BLaER1 treated with 17β-estradiol and CSF1 and Interleukin-3, amounts not matched to agents 10 nM and 100 nM (cell line): ENCODE data around the gene KRT73.

Experiments
- H3K27ac ChIP-seq, 11 experiments: shearing (Covaris generic); formaldehyde crosslinking; 2 replicates each; pipeline ENCODE4 v1.8.1; 2022
- H3K27me3 ChIP-seq, 11 experiments: shearing (Covaris generic); formaldehyde crosslinking; 2 replicates each; pipeline ENCODE4 v1.8.1; 2022
- H3K36me3 ChIP-seq, 11 experiments: shearing (Covaris generic); formaldehyde crosslinking; 2 replicates each; pipeline ENCODE4 v1.8.1; 2022
- H3K4me1 ChIP-seq, 10 experiments: shearing (Covaris generic); formaldehyde crosslinking; 2 replicates each; pipeline ENCODE4 v1.8.1; 2022
- H3K4me2 ChIP-seq, 11 experiments: shearing (Covaris generic); formaldehyde crosslinking; 2 replicates each; pipeline ENCODE4 v1.8.1; 2022
- H3K4me3 ChIP-seq, 10 experiments: shearing (Covaris generic); formaldehyde crosslinking; 2 replicates each; pipeline ENCODE4 v1.8.1; 2022
- H3K9ac ChIP-seq, 11 experiments: shearing (Covaris generic); formaldehyde crosslinking; 2 replicates each; pipeline ENCODE4 v1.8.1; 2022
- H3K9me3 ChIP-seq, 11 experiments: shearing (Covaris generic); formaldehyde crosslinking; replicated peaks in 1 of 11; 2 replicates each; pipeline ENCODE4 v1.8.1; 2022
- H4K20me1 ChIP-seq, 11 experiments: shearing (Covaris generic); formaldehyde crosslinking; 2 replicates each; pipeline ENCODE4 v1.8.1; 2022
- Cebpa-rat ChIP-seq, 11 experiments: shearing (Covaris generic); IDR thresholded peaks; 2 replicates each; pipeline ENCODE4 v1.8.1; 2022

The KRT73 gene

GRCh38 chr12:52611080-52611468 lies 7.3 kb downstream of the KRT73 start:
- Histone ChIP-seq H4K20me1 (no peaks in the 10 kb centered on the region), H3K9ac (no peak overlapping the region), H3K9me3 (no peaks in the 10 kb centered on the region), H3K27me3 (no peaks in the 10 kb centered on the region), H3K27ac (no peak overlapping the region), H3K4me3 (no peak overlapping the region), H3K4me1 (peaks cover 29 to 37% (median 34%) of the 10 kb centered on the region in 10 experiments), H3K4me2 (no peak overlapping the region), H3K36me3 (no peaks in the 10 kb centered on the region)
- TF ChIP-seq Cebpa-rat (IDR thresholded peaks at IDR 0.05), result no peak

- H3K36me3 ChIP-seq, result no peaks in the 10 kb centered on the region
- peaks cover 9 to 17% (median 14%) of the 10 kb centered on the region in 10 experiments; a peak in 19 of 20 replicates for H3K4me1 ChIP-seq
- no peaks in the 10 kb centered on the region for H4K20me1 ChIP-seq
- no peak for TF ChIP-seq Cebpa-rat (IDR thresholded peaks at IDR 0.05)
- no peak overlapping the region for H3K4me2 ChIP-seq
- H3K27me3 ChIP-seq, result no peaks in the 10 kb centered on the region
- H3K4me3 ChIP-seq, result no peak overlapping the region
- H3K27ac ChIP-seq, result no peak overlapping the region
- H3K9ac ChIP-seq, result no peak overlapping the region
- H3K9me3 ChIP-seq, result no peaks in the 10 kb centered on the region
Measured at GRCh38 chr12:52608826-52609630, 9.3 kb downstream of the KRT73 start.

GRCh38 chr12:52608161-52608560 lies 10.2 kb downstream of the KRT73 start:
- H3K27me3 ChIP-seq, result no peaks in the 10 kb centered on the region
- no peak for TF ChIP-seq Cebpa-rat (IDR thresholded peaks at IDR 0.05)
- H4K20me1 ChIP-seq, result no peaks in the 10 kb centered on the region
- H3K9ac ChIP-seq, result no peak overlapping the region
- no peak overlapping the region for H3K27ac ChIP-seq
- H3K4me3 ChIP-seq, result no peak overlapping the region
- H3K4me1 ChIP-seq, result peaks cover under 1 to 8% (median 5%) of the 10 kb centered on the region in 10 experiments; a peak in 16 of 20 replicates
- H3K9me3 ChIP-seq, result no peaks in the 10 kb centered on the region
- H3K36me3 ChIP-seq, result no peaks in the 10 kb centered on the region
- H3K4me2 ChIP-seq, result no peak overlapping the region

GRCh38 chr12:52607314-52607713 lies 11.0 kb downstream of the KRT73 start:
- no peak overlapping the region for H3K27ac ChIP-seq
- H4K20me1 ChIP-seq, result no peaks in the 10 kb centered on the region
- H3K4me3 ChIP-seq, result no peak overlapping the region
- no peak overlapping the region for H3K4me2 ChIP-seq
- H3K9me3 ChIP-seq, result no peaks in the 10 kb centered on the region
- TF ChIP-seq Cebpa-rat (IDR thresholded peaks at IDR 0.05), result no peak
- no peaks in the 10 kb centered on the region for H3K36me3 ChIP-seq
- no peak overlapping the region for H3K9ac ChIP-seq
- H3K4me1 ChIP-seq, result no peaks in the 10 kb centered on the region; a peak in 1 of 20 replicates
- H3K27me3 ChIP-seq, result no peaks in the 10 kb centered on the region

GRCh38 chr12:52606581-52607218 lies 11.7 kb downstream of the KRT73 start:
- Histone ChIP-seq H4K20me1 (no peaks in the 10 kb centered on the region), H3K4me2 (no peak overlapping the region)

GRCh38 chr12:52606096-52606495 lies 12.3 kb downstream of the KRT73 start:
- H3K9ac ChIP-seq, result no peak overlapping the region
- no peak overlapping the region for H3K4me2 ChIP-seq
- no peaks in the 10 kb centered on the region for H4K20me1 ChIP-seq
- no peaks in the 10 kb centered on the region for H3K36me3 ChIP-seq
- H3K27ac ChIP-seq, result no peak overlapping the region
- H3K27me3 ChIP-seq, result no peaks in the 10 kb centered on the region
- no peaks in the 10 kb centered on the region for H3K4me1 ChIP-seq
- H3K9me3 ChIP-seq, result peaks cover 0 to 7% (median 4%) of the 10 kb centered on the region in 11 experiments; a peak in 14 of 22 replicates
- no peak for TF ChIP-seq Cebpa-rat (IDR thresholded peaks at IDR 0.05)
- H3K4me3 ChIP-seq, result no peak overlapping the region

More at GRCh38 chr12:52606581-52607218, 11.7 kb downstream of the KRT73 start:
- H3K27ac ChIP-seq, result no peak overlapping the region
- no peak overlapping the region for H3K4me3 ChIP-seq
- H3K9me3 ChIP-seq, result 0 out of 22 replicates have a peak, but pooled peaks cover 0 to under 1% (median 0%) of the 10 kb centered on the region in 11 experiments
- no peaks in the 10 kb centered on the region for H3K27me3 ChIP-seq
- TF ChIP-seq Cebpa-rat (IDR thresholded peaks at IDR 0.05), result no peak
- H3K4me1 ChIP-seq, result no peaks in the 10 kb centered on the region
- H3K9ac ChIP-seq, result no peak overlapping the region
- H3K36me3 ChIP-seq, result no peaks in the 10 kb centered on the region

GRCh38 chr12:52605542-52605941 lies 12.8 kb downstream of the KRT73 start:
- TF ChIP-seq Cebpa-rat (IDR thresholded peaks at IDR 0.05), result no peak
- Histone ChIP-seq H3K9me3 (peaks cover 0 to 11% (median 9%) of the 10 kb centered on the region in 11 experiments; a peak in 15 of 22 replicates), H3K27me3 (no peaks in the 10 kb centered on the region), H3K4me1 (no peaks in the 10 kb centered on the region), H4K20me1 (no peaks in the 10 kb centered on the region), H3K36me3 (no peaks in the 10 kb centered on the region), H3K9ac (no peak overlapping the region), H3K4me3 (no peak overlapping the region), H3K4me2 (no peak overlapping the region), H3K27ac (no peak overlapping the region)

GRCh38 chr12:52604859-52605258 lies 13.5 kb downstream of the KRT73 start:
- no peak overlapping the region for H3K4me3 ChIP-seq
- no peaks in the 10 kb centered on the region for H3K4me1 ChIP-seq
- H3K36me3 ChIP-seq, result no peaks in the 10 kb centered on the region
- no peaks in the 10 kb centered on the region for H3K27me3 ChIP-seq
- TF ChIP-seq Cebpa-rat (IDR thresholded peaks at IDR 0.05), result no peak
- peaks cover 0 to 13% (median 9%) of the 10 kb centered on the region in 11 experiments; a peak in 15 of 22 replicates for H3K9me3 ChIP-seq
- no peaks in the 10 kb centered on the region for H4K20me1 ChIP-seq
- H3K9ac ChIP-seq, result no peak overlapping the region
- no peak overlapping the region for H3K27ac ChIP-seq
- H3K4me2 ChIP-seq, result no peak overlapping the region

- no peak for TF ChIP-seq Cebpa-rat (IDR thresholded peaks at IDR 0.05)
- Histone ChIP-seq H3K4me3 (no peak overlapping the region), H3K27me3 (no peaks in the 10 kb centered on the region), H3K4me1 (no peaks in the 10 kb centered on the region), H3K27ac (no peak overlapping the region), H3K9me3 (peaks cover 0 to 13% (median 9%) of the 10 kb centered on the region in 11 experiments; a peak in 15 of 22 replicates), H4K20me1 (no peaks in the 10 kb centered on the region), H3K4me2 (no peak overlapping the region), H3K36me3 (no peaks in the 10 kb centered on the region), H3K9ac (no peak overlapping the region)
Measured at GRCh38 chr12:52603314-52603713, 15.0 kb downstream of the KRT73 start.
